IMR-90 (cell line): ENCODE measurements around the gene MAPK8IP3. TPM values are rescaled to one million over a fixed set of nuclear protein-coding genes. Genes with fewer than 3 reads are reported as not detected.

Experiments
- ATAC-seq: fragments of 200-7000 bp; cut with Tn5 transposase; 2 replicates; pipeline ENCODE4 v1.9.1; 2020; ENCODE audit warnings: low read depth, mild to moderate bottlenecking, moderate library complexity
- BruUV-seq: library from RNA; stranded (reverse); fragments of 400-500 nt; replicated peaks from 2 replicates; lab custom pipeline; 2021; lab: Mats Ljungman, UMichigan
- CTCF ChIA-PET: fragments of 300-600 bp; formaldehyde crosslinking; extraction: SDS; loops from one replicate; lab custom pipeline; 2021; ENCODE audit warnings: antibody characterized with exemption; lab: Yijun Ruan, JAX
- POLR2A ChIA-PET: fragments of 300-600 bp; sonication (Branson Sonifier 250); formaldehyde crosslinking; loops from one replicate; lab custom pipeline; 2022; ENCODE audit warnings: antibody characterized with exemption; ENCODE audit not compliant: unreplicated experiment; lab: Charles Lee
- DNase-seq: peaks from one replicate; pipeline ENCODE4 v3.0.0; 2013
- H2AFZ ChIP-seq: replicated peaks from 2 replicates; pipeline ENCODE3; 2013; ENCODE audit warnings: low read length, mild to moderate bottlenecking; ENCODE audit not compliant: poor library complexity
- H2AK5ac ChIP-seq: 2 replicates; pipeline ENCODE4 v1.6.1; 2013; ENCODE audit warnings: low read depth, low read length, inconsistent platforms
- H2AK9ac ChIP-seq: replicated peaks from 2 replicates; pipeline ENCODE3; 2013; ENCODE audit warnings: mild to moderate bottlenecking, low read depth, low read length, moderate library complexity; ENCODE audit not compliant: poor library complexity
- H2BK120ac ChIP-seq: 2 replicates; pipeline ENCODE4 v1.6.1; 2013; ENCODE audit warnings: low read depth, low read length, inconsistent platforms
- H2BK15ac ChIP-seq: 3 replicates; pipeline ENCODE4 v1.6.1; 2013; ENCODE audit warnings: low read depth, low read length, inconsistent platforms
- H2BK20ac ChIP-seq: 2 replicates; pipeline ENCODE4 v1.6.1; 2013; ENCODE audit warnings: low read depth, mild to moderate bottlenecking, inconsistent platforms, low read length, moderate library complexity
- H2BK5ac ChIP-seq: 2 replicates; pipeline ENCODE4 v1.6.1; 2013; ENCODE audit warnings: mild to moderate bottlenecking, low read depth, low read length, inconsistent platforms; ENCODE audit not compliant: poor library complexity, severe bottlenecking
- H3K14ac ChIP-seq: replicated peaks from 2 replicates; pipeline ENCODE4 v1.6.1; 2013; ENCODE audit warnings: low read depth, low read length, inconsistent platforms
- H3K18ac ChIP-seq: 2 replicates; pipeline ENCODE4 v1.6.1; 2013; ENCODE audit warnings: low read depth, low read length, control low read depth
- H3K23ac ChIP-seq: 2 replicates; pipeline ENCODE4 v1.6.1; 2013; ENCODE audit warnings: low read depth, low read length, inconsistent platforms
- H3K27ac ChIP-seq: 2 replicates; pipeline ENCODE4 v1.5.1; 2013; ENCODE audit warnings: mild to moderate bottlenecking, control low read depth, low read length; ENCODE audit not compliant: insufficient read depth
- H3K27me3 ChIP-seq: 2 replicates; pipeline ENCODE4 v1.6.1; 2013; ENCODE audit warnings: low read length; ENCODE audit not compliant: control insufficient read depth, insufficient read depth
- H3K36me3 ChIP-seq: 2 replicates; pipeline ENCODE4 v1.6.1; 2013; ENCODE audit warnings: low read length, mixed read lengths; ENCODE audit not compliant: control insufficient read depth, insufficient read depth
- H3K4ac ChIP-seq: 2 replicates; pipeline ENCODE4 v1.6.1; 2013; ENCODE audit warnings: low read depth, low read length, inconsistent platforms
- H3K4me1 ChIP-seq: 2 replicates; pipeline ENCODE4 v1.6.1; 2013; ENCODE audit warnings: low read length, mixed read lengths; ENCODE audit not compliant: control insufficient read depth, insufficient read depth
- H3K4me2 ChIP-seq: 2 replicates; pipeline ENCODE4 v1.6.1; 2013; ENCODE audit warnings: low read depth, mild to moderate bottlenecking, control low read depth, low read length, moderate library complexity
- H3K4me3 ChIP-seq: 2 replicates; pipeline ENCODE4 v1.5.1; 2013; ENCODE audit warnings: low read depth, mild to moderate bottlenecking, control low read depth, low read length, moderate library complexity; ENCODE audit not compliant: insufficient read depth
- H3K56ac ChIP-seq: 2 replicates; pipeline ENCODE4 v1.6.1; 2013; ENCODE audit warnings: low read length, inconsistent platforms; ENCODE audit not compliant: insufficient read depth; ENCODE audit errors: extremely low read depth
- H3K79me1 ChIP-seq, 2 experiments: 2 replicates each; pipeline ENCODE4 v1.6.1; 2013; ENCODE audit warnings: low read length in 2 of 2, inconsistent platforms in 1 of 2, low read depth in 1 of 2
- H3K9ac ChIP-seq: 2 replicates; pipeline ENCODE4 v1.6.1; 2013; ENCODE audit warnings: low read depth, low read length, control low read depth
- H3K9me1 ChIP-seq: 2 replicates; pipeline ENCODE4 v1.6.1; 2013; ENCODE audit warnings: low read length, inconsistent platforms; ENCODE audit not compliant: insufficient read depth
- H3K9me3 ChIP-seq: 2 replicates; pipeline ENCODE4 v1.6.1; 2013; ENCODE audit warnings: low read length; ENCODE audit not compliant: control insufficient read depth, insufficient read depth
- H4K20me1 ChIP-seq: 2 replicates; pipeline ENCODE4 v1.6.1; 2013; ENCODE audit warnings: low read length, inconsistent platforms; ENCODE audit not compliant: insufficient read depth
- H4K5ac ChIP-seq: 2 replicates; pipeline ENCODE4 v1.6.1; 2013; ENCODE audit warnings: mild to moderate bottlenecking, low read depth, low read length, control low read depth
- H4K8ac ChIP-seq, 2 experiments: 2 replicates each; pipeline ENCODE4 v1.6.1; 2013; ENCODE audit warnings: low read depth in 2 of 2, low read length in 2 of 2, control low read depth in 1 of 2, inconsistent platforms in 1 of 2
- H4K91ac ChIP-seq: 2 replicates; pipeline ENCODE4 v1.6.1; 2013; ENCODE audit warnings: low read depth, low read length, inconsistent platforms; ENCODE audit not compliant: insufficient read depth
- CTCF ChIP-seq: conservative IDR thresholded peaks from 2 replicates; pipeline ENCODE4 v1.5.1; 2012; ENCODE audit warnings: mild to moderate bottlenecking, low read depth, low read length, improper control_type of control experiment
- MAFK ChIP-seq: IDR thresholded peaks from 2 replicates; pipeline ENCODE4 v1.6.1; 2012; ENCODE audit warnings: low read depth, low read length, improper control_type of control experiment
- MXI1 ChIP-seq: IDR thresholded peaks from 2 replicates; pipeline ENCODE4 v1.6.1; 2012; ENCODE audit warnings: low read depth, mild to moderate bottlenecking, low read length, moderate library complexity, borderline replicate concordance
- NFE2L2 ChIP-seq: fragments of 150-350 bp; IDR thresholded peaks from 2 replicates; pipeline ENCODE4 v1.6.1; 2016; ENCODE audit warnings: low read depth, mild to moderate bottlenecking, low read length
- WGBS, 2 experiments: methylation state at CpG; one replicate each; pipeline versions ENCODE4 v1.1.5 to v1.1.7; 2013; ENCODE audit warnings: missing lambda C conversion rate in 2 of 2; ENCODE audit not compliant: insufficient read length in 1 of 2; ENCODE audit errors: extremely low coverage in 2 of 2; 5-methylcytosine and 5-hydroxymethylcytosine counted together
- dilution Hi-C: fragments of 300-500 bp; cut with HindIII; formaldehyde crosslinking; loops from one replicate; pipeline ENCODE4 v1.14.3; 2018; ENCODE audit warnings: low sequenced_read_pairs; ENCODE audit not compliant: unreplicated experiment
- in situ Hi-C: fragments of 300-500 bp; cut with MboI; formaldehyde crosslinking; loops from 3 replicates; pipeline ENCODE4 v1.14.3; 2019; ENCODE audit warnings: low sequenced_read_pairs, inconsistent platforms, mixed read lengths
- intact Hi-C: fragments of 100-400 bp; cut with micrococcal nuclease; formaldehyde crosslinking; loops from 2 replicates; pipeline ENCODE4 v1.10.0; 2022
- polyA plus RNA-seq, 3 experiments: library from polyadenylated mRNA; depleted of rRNA; stranded (reverse); fragments of >200 nt; gene quantifications; 2 replicates each; pipeline ENCODE4 v1.2.3, GENCODE V29; 2012; ENCODE audit warnings: low replicate concordance in 1 of 3
- total RNA-seq: library from RNA; depleted of rRNA; stranded (reverse); fragments of >200 nt; gene quantifications from 2 replicates; pipeline ENCODE4 v1.2.3, GENCODE V29; 2012

Gene MAPK8IP3
- total and polyA plus RNA-seq, 2 of the 4 experiments (the other 2 are of a cell fraction): 17.0 to 69.1 TPM

- H2BK20ac ChIP-seq: no peak overlapping the region
- H3K18ac ChIP-seq: no peak overlapping the region
- H3K4ac ChIP-seq: no peak overlapping the region
- H4K8ac ChIP-seq: no peak overlapping the region
- no peaks in the 10 kb centered on the region for H3K4me1 ChIP-seq
- no peak overlapping the region for H2BK15ac ChIP-seq
- H3K79me1 ChIP-seq: peaks cover 12 to 40% of the 10 kb centered on the region in 2 experiments; a peak in 3 of 4 replicates
- no peak overlapping the region for H3K9ac ChIP-seq
- no peak overlapping the region for H3K23ac ChIP-seq
- peaks cover 4% of the 10 kb centered on the region; the same call in 1 of the 2 replicates for H3K9me1 ChIP-seq
- H3K36me3 ChIP-seq: peaks cover 34% of the 10 kb centered on the region
- ChIA-PET POLR2A (no interaction called here), CTCF (no interaction called here)
- H2BK120ac ChIP-seq: no peak overlapping the region
- H2AFZ ChIP-seq: no peak overlapping the region
- H3K27ac ChIP-seq: no peak overlapping the region
- peaks cover 38% of the 10 kb centered on the region for H4K20me1 ChIP-seq
- no peak overlapping the region for H3K4me2 ChIP-seq
- DNase-seq: no peak
- no peak overlapping the region for H2BK5ac ChIP-seq
- WGBS, 2 experiments: 83% methylated on average over 1 of the region's 6 CpGs; no CpG with 5 or more reads in 1 of the 2 experiments
- no TSS peak for BruUV-seq
- no peak overlapping the region for H4K5ac ChIP-seq
- in situ Hi-C loops (no loop called here), dilution Hi-C loops (no loop called here), intact Hi-C loops (no loop called here)
- H2AK5ac ChIP-seq: no peak overlapping the region
- H3K9me3 ChIP-seq: no peaks in the 10 kb centered on the region
- no peaks in the 10 kb centered on the region for H3K27me3 ChIP-seq
- no peak overlapping the region for H3K4me3 ChIP-seq
- H3K14ac ChIP-seq: no peak overlapping the region
- H2AK9ac ChIP-seq: no peak overlapping the region
- ATAC-seq: no peak
- H3K56ac ChIP-seq: no peak overlapping the region
- no peak overlapping the region for H4K91ac ChIP-seq
- no peak for TF ChIP-seq MAFK
- TF ChIP-seq CTCF: no peak
- TF ChIP-seq NFE2L2: no peak
- no peak for TF ChIP-seq MXI1
Observed at GRCh38 chr16:1787056-1787321, 81.0 kb downstream of the MAPK8IP3 start.
